Neural progenitor cell (in vitro differentiated cells): ENCODE results near the gene FBRSL1.

Experiments used
- CTCF ChIP-seq: fragments of 200-600 bp; sonication (generic); IDR thresholded peaks from 2 replicates; pipeline ENCODE4 v1.5.1; 2017; ENCODE audit warnings: antibody characterized with exemption, mild to moderate bottlenecking
- EZH2 ChIP-seq: fragments of 200-600 bp; sonication (generic); IDR thresholded peaks from 2 replicates; pipeline ENCODE4 v1.6.1; 2017; ENCODE audit warnings: antibody characterized with exemption, mild to moderate bottlenecking, moderate library complexity
- EZH2phosphoT487 ChIP-seq: fragments of 200-600 bp; sonication (generic); IDR thresholded peaks from 2 replicates; pipeline ENCODE4 v1.6.1; 2017; ENCODE audit warnings: antibody characterized with exemption

DNA sequence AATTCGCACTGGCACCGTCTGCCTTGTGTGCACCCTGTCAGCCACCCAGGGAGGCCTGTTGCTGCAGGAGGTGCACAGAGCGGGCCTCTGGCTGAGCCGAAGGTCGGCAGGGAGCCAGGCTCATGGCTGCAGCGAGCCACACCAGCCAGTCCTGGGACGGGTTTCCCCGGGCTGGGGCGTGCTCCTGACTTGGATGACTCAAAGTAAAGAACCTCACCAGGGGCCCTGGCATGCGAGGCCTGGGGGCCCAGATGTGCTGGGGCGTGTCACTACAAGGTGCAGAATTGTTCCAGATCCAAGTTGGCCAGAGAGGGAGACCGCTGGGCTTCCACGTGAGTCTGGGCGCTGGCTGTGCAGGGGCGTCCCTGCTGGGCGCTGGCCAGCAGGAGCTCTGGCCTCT is 34.5 kb downstream of the FBRSL1 start:
- TF ChIP-seq CTCF (no peak), EZH2phosphoT487 (no peak), EZH2 (no peak)
